K562 (cell line): ENCODE measurements around the gene PEBP1. TPM values are rescaled to one million over a fixed set of nuclear protein-coding genes. Genes with fewer than 3 reads are reported as not detected.

Source experiments
- ATAC-seq: fragments of 200-7000 bp; cut with Tn5 transposase; 3 replicates; pipeline ENCODE4 v1.9.1; 2020; ENCODE audit warnings: moderate library complexity
- BruUV-seq: library from RNA; stranded (reverse); fragments of 400-500 nt; replicated peaks from 2 replicates; lab custom pipeline; 2021; lab: Mats Ljungman, UMichigan
- CTCF ChIA-PET: fragments of 300-600 bp; formaldehyde crosslinking; extraction: SDS; loops from one replicate; lab custom pipeline; 2021; ENCODE audit warnings: low intra/inter-chr PET ratio; lab: Yijun Ruan, JAX
- POLR2A ChIA-PET: fragments of 300-600, 350-650 bp; sonication (Branson Sonifier 250); formaldehyde crosslinking; extraction: SDS; loops from one replicate; lab custom pipeline; 2021; ENCODE audit warnings: antibody characterized with exemption, inconsistent platforms; lab: Yijun Ruan, JAX
- DNase-seq, 4 experiments: peaks; one replicate each; pipeline versions ENCODE4 v3.0.0 to v3.0.0-alpha.2; 2011 to 2018; ENCODE audit warnings: low spot score in 3 of 4, mixed read lengths in 3 of 4; ENCODE audit errors: extremely low read depth in 1 of 4
- FAIRE-seq: peaks from 2 replicates; lab custom pipeline; 2011; peaks lifted over from hg19 to GRCh38; lab: Jason Lieb, UNC
- H2AFZ ChIP-seq: 2 replicates; pipeline ENCODE4 v1.6.0; 2011; ENCODE audit warnings: low read depth, low read length, control low read depth, inconsistent platforms
- H3K27ac ChIP-seq: fragments of 200-600 bp; 3 replicates; pipeline ENCODE4 v1.8.0; 2011; ENCODE audit warnings: low read depth, mild to moderate bottlenecking, control low read depth, inconsistent platforms, low read length, moderate library complexity, mixed read lengths; ENCODE audit errors: extremely low read depth
- H3K27me3 ChIP-seq, 2 experiments: fragments of 300-600 bp in 1 of 2; 2 replicates in 1 of 2; 3 replicates in 1 of 2; pipeline versions ENCODE4 v1.6.0 to v1.8.0; 2011; ENCODE audit warnings: inconsistent platforms in 2 of 2, low read length in 2 of 2, mild to moderate bottlenecking in 1 of 2, mixed read lengths in 1 of 2, moderate library complexity in 1 of 2; ENCODE audit not compliant: control insufficient read depth in 2 of 2, insufficient read depth in 2 of 2
- H3K36me3 ChIP-seq: fragments of 300-600 bp; 3 replicates; pipeline ENCODE4 v1.8.0; 2011; ENCODE audit warnings: mild to moderate bottlenecking, low read length, inconsistent platforms; ENCODE audit not compliant: control insufficient read depth, insufficient read depth
- H3K4me1 ChIP-seq, 2 experiments: fragments of 200-600 bp in 1 of 2; replicated peaks in 1 of 2; 2 replicates in 1 of 2; 3 replicates in 1 of 2; pipeline versions ENCODE4 v1.5.1 to v1.8.0; 2011; ENCODE audit warnings: inconsistent platforms in 2 of 2, low read length in 2 of 2, mild to moderate bottlenecking in 1 of 2, mixed read lengths in 1 of 2, moderate library complexity in 1 of 2; ENCODE audit not compliant: control insufficient read depth in 2 of 2, insufficient read depth in 2 of 2
- H3K4me2 ChIP-seq: 2 replicates; pipeline ENCODE4 v1.6.1; 2011; ENCODE audit warnings: low read length, control low read depth, inconsistent platforms, mixed read lengths; ENCODE audit not compliant: insufficient read depth
- H3K4me3 ChIP-seq: fragments of 200-600 bp; sonication (generic), shearing (Covaris generic); 2 replicates; pipeline ENCODE4 v1.5.1; 2016; ENCODE audit warnings: control low read depth, inconsistent platforms
- H3K79me2 ChIP-seq: fragments of 200-600 bp; 3 replicates; pipeline ENCODE4 v1.8.0; 2011; ENCODE audit warnings: low read length, inconsistent platforms; ENCODE audit not compliant: control insufficient read depth, insufficient read depth
- H3K9ac ChIP-seq, 2 experiments: 2 replicates each; pipeline versions ENCODE4 v1.6.0 to v1.6.1; 2011; ENCODE audit warnings: low read depth in 2 of 2, low read length in 2 of 2, control low read depth in 1 of 2, inconsistent platforms in 1 of 2, mild to moderate bottlenecking in 1 of 2, mixed read lengths in 1 of 2; ENCODE audit not compliant: insufficient read depth in 1 of 2
- H3K9me1 ChIP-seq: one replicate; pipeline ENCODE4 v1.6.0; 2011; ENCODE audit warnings: inconsistent platforms, mild to moderate bottlenecking, low read length, moderate library complexity; ENCODE audit not compliant: control insufficient read depth, insufficient read depth
- H3K9me3 ChIP-seq: replicated peaks from 2 replicates; pipeline ENCODE4 v1.5.1; 2011; ENCODE audit warnings: low read depth, low read length, inconsistent platforms; ENCODE audit not compliant: control insufficient read depth, insufficient read depth
- H4K20me1 ChIP-seq: replicated peaks from 2 replicates; pipeline ENCODE4 v1.6.1; 2011; ENCODE audit warnings: low read length, inconsistent platforms, mixed read lengths; ENCODE audit not compliant: control insufficient read depth, insufficient read depth
- BRD9 ChIP-seq: fragments of 450-650 bp; IDR thresholded peaks from 2 replicates; pipeline ENCODE4 v1.6.1; 2018; ENCODE audit warnings: low read depth; ENCODE audit not compliant: partially characterized antibody
- CTCF ChIP-seq, 3 experiments: IDR thresholded peaks in 2 of 3; conservative IDR thresholded peaks in 1 of 3; 2 replicates each; pipeline ENCODE4 v1.5.1; 2011 to 2012; ENCODE audit warnings: low read length in 3 of 3, mild to moderate bottlenecking in 3 of 3, control low read depth in 2 of 3, improper control_type of control experiment in 1 of 3, inconsistent platforms in 1 of 3, low read depth in 1 of 3, mixed read lengths in 1 of 3, moderate library complexity in 1 of 3; ENCODE audit not compliant: insufficient read depth in 2 of 3
- KAT2B ChIP-seq: IDR thresholded peaks from one replicate; pipeline ENCODE4 v1.6.1; 2012; ENCODE audit warnings: low read depth, mild to moderate bottlenecking, control low read depth, inconsistent platforms, low read length, moderate library complexity
- RAD21 ChIP-seq, 2 experiments: fragments of 250-450 bp in 1 of 2; fragments of 450-650 bp in 1 of 2; sonication (Bioruptor Pico) in 1 of 2; formaldehyde crosslinking in 1 of 2; IDR thresholded peaks in 1 of 2; conservative IDR thresholded peaks in 1 of 2; 2 replicates each; pipeline versions ENCODE4 v1.4.0 to v1.8.0; 2020 to 2022; ENCODE audit warnings: mild to moderate bottlenecking in 2 of 2, moderate library complexity in 1 of 2
- RBBP5 ChIP-seq: fragments of 200-600 bp; sonication (generic); IDR thresholded peaks from 2 replicates; pipeline ENCODE4 v1.6.1; 2012; ENCODE audit warnings: borderline replicate concordance, mild to moderate bottlenecking, low read length, control low read depth, inconsistent platforms; ENCODE audit not compliant: insufficient read depth, poor library complexity, severe bottlenecking
- TAF15 ChIP-seq: fragments of 200-400 bp; formaldehyde crosslinking; IDR thresholded peaks from 2 replicates; pipeline ENCODE4 v1.6.1; 2017; ENCODE audit warnings: mild to moderate bottlenecking, low read depth, low read length, moderate library complexity
- ZKSCAN1 ChIP-seq: fragments of 150-350 bp; IDR thresholded peaks from 2 replicates; pipeline ENCODE4 v1.6.1; 2016; ENCODE audit warnings: low read depth, low read length
- WGBS: fragments of 100-300 bp; shearing (Covaris generic); methylation state at CpG from one replicate; pipeline ENCODE4 v1.1.6; 2016; ENCODE audit warnings: low coverage, mixed read lengths; ENCODE audit not compliant: insufficient coverage; ENCODE audit errors: missing lambda C conversion rate; 5-methylcytosine and 5-hydroxymethylcytosine counted together
- in situ Hi-C: fragments of 300-500 bp; cut with MboI; formaldehyde crosslinking; loops from 4 replicates; pipeline ENCODE4 v1.15.0; 2018; ENCODE audit warnings: inconsistent platforms, mixed read lengths
- intact Hi-C: fragments of 100-400 bp; cut with micrococcal nuclease; formaldehyde crosslinking; loops from 2 replicates; pipeline ENCODE4 v1.14.2; 2022
- polyA plus RNA-seq, 8 experiments: library from polyadenylated mRNA; depleted of rRNA in 4 of 8; stranded (reverse) in 5 of 8; unstranded in 3 of 8; fragments of >200 nt; fragmentation: Nextera tagmentation in 2 of 8; fragmentation: Illumina TruSeq in 1 of 8; extraction: Ambion mirVana in 2 of 8; extraction: Trizol in 1 of 8; gene quantifications; 2 replicates each; pipeline versions ENCODE4 v1.2.1 to v1.2.3, GENCODE V29; 2011 to 2014; ENCODE audit warnings: inconsistent platforms in 1 of 8, missing spikeins in 1 of 8
- total RNA-seq, 7 experiments: library from RNA; depleted of rRNA in 6 of 7; stranded (reverse); fragments of >200 nt in 6 of 7; fragmentation: Illumina TruSeq in 2 of 7; extraction: Trizol in 2 of 7; gene quantifications; 2 replicates each; pipeline versions ENCODE4 v1.2.1 to v1.2.3, GENCODE V29; 2011 to 2021; ENCODE audit warnings: low replicate concordance in 1 of 7
- TF ChIP-seq, protein P1 (sequence below): fragments of 450-650 bp; IDR thresholded peaks from 2 replicates; pipeline ENCODE4 v1.6.1; 2018; ENCODE audit warnings: mild to moderate bottlenecking, low read depth; ENCODE audit not compliant: partially characterized antibody

The PEBP1 gene
- total and polyA plus RNA-seq, 9 of the 15 experiments (the other 6 are each of a cell fraction or from before 2014, with no cell fraction given) = 77.3 to 207 (median 153) TPM

GRCh38 chr12:118164798-118165486 is 29.0 kb downstream of the PEBP1 start:
- Histone ChIP-seq H3K36me3 (peaks cover 60% of the 10 kb centered on the region), H3K9me1 (no peaks in the 10 kb centered on the region), H4K20me1 (no peaks in the 10 kb centered on the region), H3K4me3 (no peak overlapping the region), H3K4me1 (no peaks in the 10 kb centered on the region), H3K9me3 (no peaks in the 10 kb centered on the region), H2AFZ (no peak overlapping the region), H3K27me3 (no peaks in the 10 kb centered on the region), H3K27ac (no peak overlapping the region), H3K9ac (no peak overlapping the region), H3K4me2 (no peak overlapping the region), H3K79me2 (no peaks in the 10 kb centered on the region)
- ChIA-PET CTCF (interaction anchor here (1.6 kb wide), 1 partner anchor 211 kb away, joined by 6 read pairs; the partner anchor contains the start of gene SUDS3), POLR2A (interaction anchor here (0.8 kb wide), 1 partner anchor 10 kb away, joined by 4 read pairs; no protein-coding TSS in a partner anchor)
- 69% methylated on average over 6 of the region's 6 CpGs for WGBS
- BruUV-seq = no TSS peak
- ATAC-seq = 0 out of 3 replicates have a peak, but pooled peaks have one; percentile 39
- DNase-seq = peak in 2 of 4 experiments; percentile 14 to 25
- no peak for TF ChIP-seq RBBP5
- no peak for TF ChIP-seq TAF15
- TF ChIP-seq ZKSCAN1 = peak; percentile 86
- TF ChIP-seq, protein P1, sequence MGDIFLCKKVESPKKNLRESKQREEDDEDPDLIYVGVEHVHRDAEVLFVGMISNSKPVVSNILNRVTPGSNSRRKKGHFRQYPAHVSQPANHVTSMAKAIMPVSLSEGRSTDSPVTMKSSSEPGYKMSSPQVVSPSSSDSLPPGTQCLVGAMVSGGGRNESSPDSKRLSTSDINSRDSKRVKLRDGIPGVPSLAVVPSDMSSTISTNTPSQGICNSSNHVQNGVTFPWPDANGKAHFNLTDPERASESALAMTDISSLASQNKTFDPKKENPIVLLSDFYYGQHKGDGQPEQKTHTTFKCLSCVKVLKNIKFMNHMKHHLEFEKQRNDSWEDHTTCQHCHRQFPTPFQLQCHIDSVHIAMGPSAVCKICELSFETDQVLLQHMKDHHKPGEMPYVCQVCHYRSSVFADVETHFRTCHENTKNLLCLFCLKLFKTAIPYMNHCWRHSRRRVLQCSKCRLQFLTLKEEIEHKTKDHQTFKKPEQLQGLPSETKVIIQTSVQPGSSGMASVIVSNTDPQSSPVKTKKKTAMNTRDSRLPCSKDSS = no peak
- peak in 1 of 2 experiments; percentile 20; a peak in 1 of 4 replicates for TF ChIP-seq RAD21 (CRISPR knock-in tag; conservative IDR thresholded peaks at IDR 0.05 in 1 of 2, IDR thresholded peaks at IDR 0.05 in 1 of 2)
- TF ChIP-seq BRD9 = no peak
- no peak for TF ChIP-seq KAT2B
- TF ChIP-seq CTCF (IDR thresholded peaks at IDR 0.05 in 2 of 3, conservative IDR thresholded peaks at IDR 0.05 in 1 of 3; ENCODE audit: insufficient read depth in 2 of 3, low read depth in 1 of 3, low read length in 3 of 3) = peak; percentile 19 to 45 (median 25); a peak in 4 of 6 replicates
- intact Hi-C loops (no loop called here), in situ Hi-C loops (no loop called here)
- FAIRE-seq = no peak
